Limb (tissue), 2 donors: Measurements from ENCODE around the gene LRCH1.

Experiments used
- DNase-seq, 2 donors: peaks; one replicate each; pipeline ENCODE4 v3.0.0-alpha.2; 2016; ENCODE audit errors: extremely low spot score in 2 of 2

Gene LRCH1

DNA sequence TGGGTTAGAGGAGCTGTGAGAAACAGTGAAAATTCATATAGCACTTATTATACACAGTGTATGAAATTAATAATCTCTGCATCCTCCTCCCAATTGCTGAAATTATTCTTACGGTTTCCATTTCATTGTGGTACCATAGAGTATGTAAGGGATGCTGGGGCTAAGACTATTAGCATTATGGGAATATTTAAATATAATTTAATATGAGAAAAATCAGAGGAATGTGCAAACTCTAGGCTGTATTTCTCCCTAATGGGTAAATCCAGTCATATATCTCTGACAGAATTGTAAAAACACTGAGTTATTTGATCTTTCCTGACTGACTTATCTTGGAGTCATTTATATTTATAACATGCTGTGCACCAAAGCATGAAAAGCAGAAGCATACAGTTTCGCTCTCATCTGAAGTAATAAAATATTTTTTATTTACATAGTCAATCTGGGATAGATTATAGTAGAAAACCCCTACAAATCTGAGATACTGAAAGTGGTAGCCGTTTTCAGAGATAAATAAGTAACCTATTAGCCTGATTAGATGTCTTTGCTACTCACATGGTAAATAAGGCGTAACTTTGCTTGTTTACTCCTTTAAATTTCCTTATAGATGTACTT is 34.9 kb downstream of the LRCH1 start:
- DNase-seq, result no peak

GRCh38 chr13:46592385-46592784 is 39.4 kb downstream of the LRCH1 start:
- DNase-seq, result no peak

- no peak for DNase-seq
Observed at GRCh38 chr13:46593398-46593797, 40.4 kb downstream of the LRCH1 start.

DNA sequence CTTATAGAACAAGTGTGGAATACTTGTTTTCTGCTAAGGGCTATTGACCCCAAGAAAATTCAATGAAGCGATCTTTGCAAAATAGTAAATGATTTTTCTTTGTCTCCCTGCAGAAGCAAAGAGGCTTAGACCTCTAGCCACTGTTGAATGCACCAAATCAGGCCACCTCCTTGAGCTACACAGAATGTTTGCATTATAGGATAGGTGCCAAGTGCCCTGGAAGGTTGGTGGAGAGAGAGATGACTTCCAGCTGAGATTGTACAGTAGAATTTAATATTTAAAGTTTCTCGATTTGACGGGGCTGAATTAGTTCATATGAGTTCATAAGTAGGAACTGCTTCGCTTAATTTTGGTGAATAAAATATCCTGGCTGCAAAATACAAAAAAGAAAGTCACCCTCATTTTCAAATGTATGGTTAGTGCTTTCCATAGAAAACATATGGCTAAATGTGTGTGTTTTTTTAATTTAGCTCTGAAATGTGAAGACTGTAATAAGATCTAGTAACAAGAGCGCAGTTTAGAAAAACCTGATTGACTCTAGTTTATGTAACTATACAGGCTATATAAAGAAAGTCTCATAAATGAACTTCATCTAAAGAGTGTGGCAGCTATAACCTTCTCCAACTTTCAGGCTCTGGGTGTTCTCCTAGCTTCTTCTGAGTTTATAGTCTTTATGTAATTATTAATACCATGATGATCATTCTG is 41.6 kb downstream of the LRCH1 start:
- DNase-seq, result no peak

DNA sequence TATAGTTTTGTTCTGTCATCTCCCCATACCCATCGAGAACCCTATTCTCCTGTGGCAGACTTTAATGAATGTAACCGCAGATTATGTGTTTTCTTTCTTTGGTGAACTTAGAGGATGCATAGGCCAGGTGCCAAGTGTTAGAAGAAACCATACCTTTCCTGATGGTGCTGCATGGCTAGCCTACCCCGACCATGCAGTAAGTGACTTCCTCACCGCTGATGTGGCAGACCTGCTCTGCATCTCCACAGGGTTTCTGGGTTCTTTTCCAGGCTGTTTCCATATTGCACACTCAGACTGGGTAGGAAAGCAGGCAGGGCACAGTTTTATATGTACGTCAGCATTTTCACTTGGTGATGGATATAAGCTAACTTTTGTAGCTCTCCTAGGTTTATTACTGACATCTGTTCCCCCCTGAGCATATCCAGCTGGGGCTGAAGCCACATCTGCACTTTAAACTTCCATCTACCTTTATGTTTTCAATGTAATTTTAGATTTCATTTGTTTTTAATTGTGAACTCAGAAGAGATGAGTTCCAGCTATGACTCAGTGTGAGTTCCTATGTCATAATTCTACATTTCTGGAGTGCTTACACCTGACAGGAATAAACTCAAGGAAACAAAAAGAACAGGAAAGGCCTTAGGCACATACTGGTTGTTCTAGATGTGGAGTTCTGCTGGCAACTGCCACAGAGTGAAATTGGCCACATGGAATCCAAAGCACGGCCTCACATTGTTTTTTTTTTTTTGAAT is 42.3 kb downstream of the LRCH1 start:
- no peak for DNase-seq

GRCh38 chr13:46595885-46596275 is 42.9 kb downstream of the LRCH1 start:
- no peak for DNase-seq

DNA sequence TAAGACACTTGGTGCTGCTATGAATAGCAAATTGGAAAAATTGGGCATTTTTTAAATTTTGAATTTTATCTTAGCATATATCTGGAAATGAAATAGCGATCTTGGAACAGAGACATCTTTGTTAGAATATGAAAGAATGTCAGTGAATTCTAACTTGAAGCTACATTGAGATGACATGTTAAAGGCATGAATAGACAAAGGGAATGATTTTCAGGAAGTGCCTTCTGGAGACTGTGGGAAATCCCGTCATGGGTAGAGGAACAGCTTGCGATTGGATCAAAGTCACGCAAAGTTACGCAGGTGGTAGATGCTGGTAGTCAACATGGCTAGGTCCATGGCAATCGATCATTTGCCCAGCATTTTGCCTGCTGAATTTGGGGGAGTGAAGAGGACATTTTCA is 43.5 kb downstream of the LRCH1 start:
- no peak for DNase-seq

DNA sequence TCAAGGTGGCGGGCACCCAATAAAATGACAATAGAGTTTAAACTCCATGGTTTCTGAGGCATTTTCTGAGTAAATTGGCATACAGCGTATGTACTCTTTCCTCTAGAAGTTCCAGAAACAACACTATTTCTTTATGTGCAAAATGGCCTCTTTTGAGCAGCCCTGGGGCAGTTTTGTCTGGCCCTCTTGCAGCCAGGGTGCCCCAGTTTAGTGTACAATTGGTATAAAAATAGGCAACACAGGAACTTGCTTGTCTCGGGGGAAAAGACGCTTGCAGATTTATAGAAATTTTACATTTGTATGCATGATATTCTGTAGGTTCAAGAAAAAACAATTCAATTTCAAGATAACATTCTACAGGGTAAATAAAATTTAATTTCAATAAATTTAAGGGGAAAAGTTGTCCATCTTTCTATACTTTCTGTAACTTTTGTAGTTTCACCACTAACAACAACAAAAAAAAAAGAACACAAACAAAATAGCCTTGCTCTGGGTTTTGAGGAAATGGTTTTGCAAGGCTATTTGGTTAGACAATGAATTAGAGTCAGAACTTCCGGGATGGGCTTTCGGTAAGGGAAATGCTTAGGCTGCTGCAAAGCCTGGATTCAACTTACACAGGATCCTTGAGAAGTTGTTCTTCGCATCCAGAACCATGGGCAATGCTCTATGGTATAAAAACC is 45.3 kb downstream of the LRCH1 start:
- no peak for DNase-seq

GRCh38 chr13:46598820-46599180 is 45.8 kb downstream of the LRCH1 start:
- no peak for DNase-seq

DNA sequence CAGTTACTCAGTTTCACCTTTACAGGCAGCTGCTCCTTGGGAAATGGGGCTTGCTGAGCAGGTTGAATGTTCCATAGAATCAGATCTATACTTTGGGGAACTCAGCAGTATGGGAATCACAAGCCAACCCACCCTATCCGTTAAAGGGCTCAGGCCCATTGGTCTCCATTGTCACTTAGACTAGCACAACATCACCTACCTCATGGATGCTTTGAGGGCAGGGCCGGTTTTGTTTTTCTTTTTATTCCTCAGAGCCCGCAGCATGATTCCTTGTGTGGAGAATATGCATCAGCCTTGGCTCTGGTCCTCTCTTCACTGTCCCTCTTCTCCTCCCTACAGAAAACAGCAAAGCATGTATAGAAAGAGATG is 48.0 kb downstream of the LRCH1 start:
- no peak for DNase-seq

- no peak for DNase-seq
Observed at GRCh38 chr13:46602531-46602930, 49.6 kb downstream of the LRCH1 start.

DNA sequence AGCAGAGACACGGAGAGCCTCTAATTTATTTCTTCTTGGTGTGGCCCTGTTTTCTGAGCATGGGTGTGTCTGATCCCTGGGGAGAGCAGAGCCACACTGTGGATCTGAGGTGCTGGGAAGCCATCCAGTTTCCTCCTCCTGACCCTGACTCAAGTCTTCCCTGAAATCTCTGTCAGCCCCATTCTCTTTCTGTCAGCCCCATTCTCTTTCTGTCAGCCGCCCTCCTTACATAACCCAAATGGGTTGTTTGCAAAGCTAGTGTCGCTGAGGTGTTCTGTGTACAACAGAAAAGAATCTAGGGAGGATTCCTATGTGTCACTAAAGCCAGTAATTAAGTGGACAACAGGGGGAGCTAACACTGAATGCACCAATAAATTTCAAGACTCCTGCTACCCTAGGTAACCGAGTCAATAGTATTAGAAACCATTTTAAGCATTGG is 50.2 kb downstream of the LRCH1 start:
- DNase-seq, result no peak

DNA sequence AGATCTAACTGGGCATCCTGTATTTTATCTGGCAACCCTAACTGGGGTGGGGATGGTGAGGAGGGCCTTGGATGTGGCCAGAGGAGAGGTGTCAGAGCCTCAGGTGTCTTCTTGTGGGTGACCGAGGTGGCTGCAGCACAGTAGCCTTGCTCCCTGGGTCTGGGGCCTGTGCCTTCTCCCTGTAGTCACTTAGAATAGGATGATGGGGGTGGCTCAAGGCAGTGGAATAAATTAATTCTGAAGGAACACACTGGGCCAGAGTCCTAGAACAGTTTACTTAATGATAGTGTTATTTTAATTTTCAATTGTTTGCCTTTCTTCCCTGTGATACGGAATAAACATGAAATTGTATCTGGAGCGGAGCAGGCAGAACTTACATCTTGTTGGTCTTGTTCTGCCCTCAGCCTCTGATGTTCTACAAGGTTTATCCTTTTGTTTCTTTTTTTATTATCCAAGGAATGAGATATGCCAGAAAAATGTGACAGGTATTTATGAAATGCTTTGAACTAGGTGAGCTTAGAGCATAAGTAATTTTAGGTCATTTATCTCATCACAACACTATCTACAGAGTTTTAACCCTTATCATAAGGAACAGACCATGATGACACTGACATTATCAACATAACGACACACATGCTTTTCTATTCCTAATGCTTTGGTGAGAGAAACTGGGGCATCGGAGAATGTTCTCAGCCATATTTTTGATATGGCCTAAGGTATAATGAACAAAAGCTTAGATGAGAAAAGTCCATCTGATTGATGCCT is 51.4 kb downstream of the LRCH1 start:
- no peak for DNase-seq

GRCh38 chr13:46605076-46605824 is 52.3 kb downstream of the LRCH1 start:
- DNase-seq, result no peak

- no peak for DNase-seq
Observed at GRCh38 chr13:46605825-46606554, 53.0 kb downstream of the LRCH1 start.

- DNase-seq, result no peak
Observed at GRCh38 chr13:46606970-46607369, 54.0 kb downstream of the LRCH1 start.

- DNase-seq, result no peak
Observed at GRCh38 chr13:46607768-46608564, 55.0 kb downstream of the LRCH1 start.

GRCh38 chr13:46609052-46609451 is 56.1 kb downstream of the LRCH1 start:
- no peak for DNase-seq

GRCh38 chr13:46609726-46610125 is 56.8 kb downstream of the LRCH1 start:
- no peak for DNase-seq
